MCF 10A (cell line): ENCODE results near the gene SH3PXD2B. TPM values are rescaled to one million over a fixed set of nuclear protein-coding genes. Genes with fewer than 3 reads are reported as not detected.
A peak's percentile ranks its signal among the peaks of the same experiment; 100 is the strongest.

Experiments used
- BruUV-seq: library from RNA; stranded (reverse); fragments of 400-500 nt; replicated peaks from 2 replicates; lab custom pipeline; 2021; lab: Mats Ljungman, UMichigan
- CTCF ChIA-PET: fragments of 300-600 bp; sonication (Branson Sonifier 250); formaldehyde crosslinking; extraction: SDS; loops from one replicate; lab custom pipeline; 2021; ENCODE audit warnings: antibody characterized with exemption, inconsistent platforms; lab: Yijun Ruan, JAX
- POLR2A ChIA-PET: fragments of 300-600, 350-650 bp; sonication (Branson Sonifier 250); formaldehyde crosslinking; extraction: SDS; loops from one replicate; lab custom pipeline; 2020; ENCODE audit warnings: antibody characterized with exemption, inconsistent platforms; lab: Yijun Ruan, JAX
- DNase-seq: peaks from one replicate; pipeline ENCODE4 v3.0.0-alpha.2; 2018; ENCODE audit not compliant: unreplicated experiment
- H3K27ac Mint-ChIP-seq: one replicate; pipeline ENCODE4 v1.8.0; 2022; ENCODE audit warnings: mild to moderate bottlenecking, low read depth, mixed read lengths; ENCODE audit not compliant: unreplicated experiment
- H3K27me3 Mint-ChIP-seq: one replicate; pipeline ENCODE4 v1.8.0; 2022; ENCODE audit warnings: mixed read lengths; ENCODE audit not compliant: insufficient read depth, unreplicated experiment
- H3K36me3 Mint-ChIP-seq: one replicate; pipeline ENCODE4 v1.8.0; 2022; ENCODE audit warnings: mild to moderate bottlenecking, moderate library complexity, mixed read lengths; ENCODE audit not compliant: insufficient read depth, unreplicated experiment
- H3K4me1 Mint-ChIP-seq: one replicate; pipeline ENCODE4 v1.8.0; 2022; ENCODE audit warnings: mixed read lengths; ENCODE audit not compliant: insufficient read depth, unreplicated experiment
- H3K4me3 Mint-ChIP-seq: one replicate; pipeline ENCODE4 v1.8.0; 2022; ENCODE audit warnings: mild to moderate bottlenecking, moderate library complexity, mixed read lengths; ENCODE audit not compliant: unreplicated experiment
- H3K9me3 Mint-ChIP-seq: one replicate; pipeline ENCODE4 v1.8.0; 2022; ENCODE audit warnings: mixed read lengths; ENCODE audit not compliant: unreplicated experiment
- intact Hi-C: fragments of 100-400 bp; cut with micrococcal nuclease; formaldehyde crosslinking; loops from 2 replicates; pipeline ENCODE4 v1.14.1; 2022
- total RNA-seq: library from RNA; stranded (reverse); gene quantifications from 2 replicates; pipeline ENCODE4 v1.2.3, GENCODE V29; 2022
- TF ChIP-seq, protein P1 (sequence below): fragments of 200-600 bp; IDR thresholded peaks from one replicate; pipeline ENCODE4 v1.8.0; 2022; ENCODE audit warnings: antibody characterized with exemption, mild to moderate bottlenecking; ENCODE audit not compliant: unreplicated experiment

The SH3PXD2B gene
- total RNA-seq, 1 experiment from 2014 or later, result 34.1 TPM

DNA sequence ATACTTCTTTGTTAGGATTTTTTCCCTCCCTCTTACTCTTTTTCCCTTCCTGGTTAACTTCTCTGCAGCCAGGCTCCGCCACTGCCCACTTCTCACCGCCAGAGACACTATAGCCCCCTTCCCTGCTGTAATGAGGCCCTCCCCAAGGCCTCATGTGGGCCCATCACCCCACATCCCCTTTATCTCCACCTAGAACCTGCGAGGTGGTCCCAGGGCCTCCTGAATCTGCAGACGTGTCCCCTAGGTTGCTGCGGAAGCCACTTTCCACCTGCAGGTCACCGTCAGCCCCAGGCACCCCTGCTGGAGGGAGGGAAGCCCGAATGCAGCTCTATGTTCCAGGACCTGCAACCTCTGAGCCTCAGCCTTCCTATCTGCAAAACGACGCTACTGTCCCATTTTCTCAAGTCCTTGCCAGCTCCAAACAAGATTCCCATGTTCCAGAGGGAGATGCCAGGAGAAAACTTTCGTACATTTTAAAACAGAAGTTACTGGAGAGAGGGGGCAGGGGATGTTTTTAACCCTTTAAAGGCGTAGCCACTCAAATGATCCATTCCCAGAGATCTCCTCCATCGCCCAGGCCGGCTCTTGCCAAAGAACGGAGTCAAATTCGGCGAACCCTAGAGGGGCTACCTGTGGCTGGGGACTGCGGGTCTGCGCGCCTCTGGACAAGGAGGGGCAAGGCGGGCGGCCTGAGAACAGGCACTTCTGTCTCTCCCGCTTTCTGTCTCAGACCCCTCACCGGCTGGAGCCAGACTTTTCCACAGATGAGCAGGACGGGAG lies 929 bp downstream of the SH3PXD2B start:
- Mint-ChIP-seq H3K36me3 (peaks cover 22% of the 10 kb centered on the region), H3K4me1 (peaks cover 44% of the 10 kb centered on the region), H3K9me3 (no peaks in the 10 kb centered on the region), H3K27ac (peak overlapping the region; percentile 90), H3K27me3 (no peaks in the 10 kb centered on the region), H3K4me3 (peak overlapping the region; percentile 91)
- BruUV-seq, result TSS peak; percentile 47
- POLR2A ChIA-PET, result interaction anchor here (0.6 to 7.4 kb wide), 28 partner anchors 8 to 875 kb away, joined by 3 to 305 read pairs (median 4); partner anchors contain the start of genes DUSP1, FBXW11 and STC2
- CTCF ChIA-PET, result interaction anchor here (0.6 to 5.4 kb wide), 25 partner anchors 9 to 532 kb away, joined by 3 to 147 read pairs (median 4); no protein-coding TSS in a partner anchor
- TF ChIP-seq, protein P1, sequence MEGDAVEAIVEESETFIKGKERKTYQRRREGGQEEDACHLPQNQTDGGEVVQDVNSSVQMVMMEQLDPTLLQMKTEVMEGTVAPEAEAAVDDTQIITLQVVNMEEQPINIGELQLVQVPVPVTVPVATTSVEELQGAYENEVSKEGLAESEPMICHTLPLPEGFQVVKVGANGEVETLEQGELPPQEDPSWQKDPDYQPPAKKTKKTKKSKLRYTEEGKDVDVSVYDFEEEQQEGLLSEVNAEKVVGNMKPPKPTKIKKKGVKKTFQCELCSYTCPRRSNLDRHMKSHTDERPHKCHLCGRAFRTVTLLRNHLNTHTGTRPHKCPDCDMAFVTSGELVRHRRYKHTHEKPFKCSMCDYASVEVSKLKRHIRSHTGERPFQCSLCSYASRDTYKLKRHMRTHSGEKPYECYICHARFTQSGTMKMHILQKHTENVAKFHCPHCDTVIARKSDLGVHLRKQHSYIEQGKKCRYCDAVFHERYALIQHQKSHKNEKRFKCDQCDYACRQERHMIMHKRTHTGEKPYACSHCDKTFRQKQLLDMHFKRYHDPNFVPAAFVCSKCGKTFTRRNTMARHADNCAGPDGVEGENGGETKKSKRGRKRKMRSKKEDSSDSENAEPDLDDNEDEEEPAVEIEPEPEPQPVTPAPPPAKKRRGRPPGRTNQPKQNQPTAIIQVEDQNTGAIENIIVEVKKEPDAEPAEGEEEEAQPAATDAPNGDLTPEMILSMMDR, result peak; percentile 50
- peak; percentile 53 for DNase-seq
- intact Hi-C loops, result loop anchor here (1.0 to 5.0 kb wide), 4 partner anchors 35 to 266 kb away; partner anchors contain the start of gene STK10

DNA sequence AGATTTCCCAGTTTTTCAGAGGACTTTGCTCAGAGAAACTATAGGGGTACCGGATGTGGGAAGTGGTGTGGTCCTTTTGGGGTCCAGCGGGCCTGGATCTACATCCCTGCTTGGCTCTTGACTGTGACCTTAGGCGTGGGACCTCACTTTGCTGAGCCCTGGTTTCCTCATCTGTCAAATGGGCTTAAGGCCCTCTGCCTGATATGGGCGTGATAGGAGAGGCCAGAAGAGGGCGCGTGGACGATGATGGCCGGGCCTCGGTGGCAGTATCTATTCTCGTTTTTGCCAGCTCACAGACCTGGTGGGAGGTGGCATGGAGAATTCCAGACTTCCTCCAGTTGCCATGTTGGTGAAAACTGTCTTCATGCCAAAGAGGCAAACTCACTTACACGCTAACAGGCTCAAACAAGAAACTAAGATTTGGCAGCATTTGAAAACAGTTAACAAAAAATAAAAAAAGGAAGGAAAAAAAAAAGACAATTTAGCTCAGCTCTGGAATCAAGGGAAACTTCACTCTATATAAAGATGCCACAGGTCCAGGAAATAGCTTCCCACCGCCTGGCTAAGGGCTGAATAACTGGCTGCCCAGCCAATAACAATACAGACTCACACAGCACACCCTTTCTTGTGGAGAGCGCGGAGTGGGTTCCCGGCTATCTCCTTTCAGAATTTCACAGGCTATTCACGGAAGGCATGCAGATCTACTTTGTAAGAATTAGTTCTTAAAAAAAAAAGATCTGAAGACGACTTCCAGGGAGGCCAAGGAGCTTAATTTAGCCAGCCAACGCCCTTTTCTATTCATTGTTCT lies 1.7 kb downstream of the SH3PXD2B start:
- Mint-ChIP-seq H3K27ac (peak overlapping the region; percentile 90), H3K4me1 (peaks cover 44% of the 10 kb centered on the region), H3K27me3 (no peaks in the 10 kb centered on the region), H3K9me3 (no peaks in the 10 kb centered on the region), H3K36me3 (peaks cover 22% of the 10 kb centered on the region), H3K4me3 (peak overlapping the region; percentile 91)
- TF ChIP-seq, protein P1, result no peak
- CTCF ChIA-PET, result interaction anchor here (0.5 to 5.4 kb wide), 34 partner anchors 9 to 542 kb away, joined by 3 to 147 read pairs (median 4); no protein-coding TSS in a partner anchor
- BruUV-seq, result no TSS peak
- intact Hi-C loops, result loop anchor here (1.0 to 5.0 kb wide), 4 partner anchors 34 to 265 kb away; partner anchors contain the start of gene STK10
- DNase-seq, result peak; percentile 61
- POLR2A ChIA-PET, result interaction anchor here (0.7 to 7.4 kb wide), 26 partner anchors 8 to 876 kb away, joined by 3 to 305 read pairs (median 4); partner anchors contain the start of genes DUSP1, FBXW11 and STC2

DNA sequence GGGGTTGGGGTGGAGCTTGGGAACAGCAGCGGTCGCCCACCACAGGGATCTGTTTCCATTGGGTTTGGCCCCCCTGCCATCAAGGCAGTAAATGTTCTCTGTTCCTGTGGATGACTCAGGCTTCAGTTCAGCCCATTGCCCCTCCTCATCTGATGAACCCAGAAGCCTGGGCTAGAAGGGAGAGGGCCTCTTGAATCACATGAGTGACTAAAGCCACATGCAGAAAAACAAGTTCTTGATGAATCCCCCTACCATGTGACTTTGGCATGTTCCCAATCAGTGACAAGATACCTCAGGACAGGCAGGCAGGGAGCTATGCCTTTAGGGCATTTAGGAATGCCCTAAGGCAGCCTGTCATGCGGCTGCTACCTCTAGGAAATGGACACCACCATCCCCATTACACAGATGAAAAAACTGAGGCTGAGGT lies 2.5 kb downstream of the SH3PXD2B start:
- Mint-ChIP-seq H3K4me1 (peaks cover 44% of the 10 kb centered on the region), H3K9me3 (no peaks in the 10 kb centered on the region), H3K27me3 (no peaks in the 10 kb centered on the region), H3K4me3 (peak overlapping the region; percentile 91), H3K36me3 (peaks cover 22% of the 10 kb centered on the region), H3K27ac (peak overlapping the region; percentile 90)
- DNase-seq, result peak; percentile 74
- POLR2A ChIA-PET, result interaction anchor here (0.6 to 7.4 kb wide), 16 partner anchors 9 to 877 kb away, joined by 3 to 305 read pairs (median 8); partner anchors contain the start of genes DUSP1 and STC2
- TF ChIP-seq, protein P1, result no peak
- no TSS peak for BruUV-seq
- intact Hi-C loops, result loop anchor here (5.0 kb wide), 2 partner anchors 159 to 264 kb away; partner anchors contain the start of gene STK10
- CTCF ChIA-PET, result interaction anchor here (0.5 to 5.4 kb wide), 29 partner anchors 10 to 477 kb away, joined by 3 to 147 read pairs (median 4); no protein-coding TSS in a partner anchor
